22Rv1 (cell line): Measurements from ENCODE around the gene TEKT5.

Experiments used
- H3K27ac ChIP-seq: fragments of 450-650 bp; 2 replicates; pipeline ENCODE4 v1.5.1; 2017
- CTCF ChIP-seq: fragments of 450-650 bp; IDR thresholded peaks from 2 replicates; pipeline ENCODE4 v1.5.1; 2017; ENCODE audit warnings: mild to moderate bottlenecking
- ZFX ChIP-seq: fragments of 450-650 bp; IDR thresholded peaks from 2 replicates; pipeline ENCODE4 v1.6.1; 2017; ENCODE audit warnings: antibody characterized with exemption, borderline replicate concordance

Gene TEKT5

DNA sequence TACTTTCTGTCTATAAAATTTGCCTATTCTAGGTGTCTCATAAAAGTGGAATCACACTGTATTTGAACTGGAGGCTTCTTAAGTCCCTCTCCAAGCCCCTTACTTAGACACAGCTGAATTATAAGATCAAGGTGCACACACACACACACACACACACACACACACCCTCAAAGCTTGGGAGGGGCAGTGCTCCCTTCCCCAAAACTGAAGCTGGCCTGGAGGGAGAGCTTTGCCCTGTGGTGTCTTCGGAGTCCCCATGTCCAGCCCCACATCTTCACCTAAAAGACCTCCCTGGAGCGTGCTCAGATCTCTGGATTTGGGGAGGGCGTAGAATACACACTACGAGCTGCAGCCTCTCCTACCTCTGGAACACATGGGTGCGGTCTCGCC lies 115.2 kb downstream of the TEKT5 start:
- no peak overlapping the region for H3K27ac ChIP-seq
- TF ChIP-seq ZFX, result no peak
- no peak for TF ChIP-seq CTCF

- TF ChIP-seq ZFX, result no peak
- no peak for TF ChIP-seq CTCF
- no peak overlapping the region for H3K27ac ChIP-seq
These were observed 116.0 kb downstream of the TEKT5 start for GRCh38 chr16:10578474-10579316.
